Spleen (tissue), 11 donors: ENCODE measurements around the gene PDGFD. TPM values are rescaled to one million over a fixed set of nuclear protein-coding genes. Genes with fewer than 3 reads are reported as not detected.

ENCODE experiments used
- DNase-seq: peaks from one replicate; pipeline ENCODE4 v3.0.0-alpha.2; 2020
- H3K27ac ChIP-seq, 8 donors: fragments of 200-600 bp; sonication (generic) in 7 of 8; 1 replicate in 4 of 8; 2 replicates in 4 of 8; pipeline versions ENCODE4 v1.5.0 to v1.8.0; 2016 to 2021; ENCODE audit warnings: inconsistent platforms in 4 of 8, mild to moderate bottlenecking in 4 of 8, moderate library complexity in 1 of 8
- H3K27me3 ChIP-seq, 7 donors: fragments of 200-600 bp; sonication (generic) in 6 of 7; replicated peaks in 1 of 7; 1 replicate in 4 of 7; 2 replicates in 3 of 7; pipeline versions ENCODE4 v1.5.0 to v1.8.0; 2016 to 2021; ENCODE audit warnings: inconsistent platforms in 3 of 7, mild to moderate bottlenecking in 1 of 7
- H3K36me3 ChIP-seq, 6 donors: fragments of 200-600 bp; sonication (generic) in 5 of 6; 1 replicate in 4 of 6; 2 replicates in 2 of 6; pipeline versions ENCODE4 v1.5.0 to v1.8.0; 2016 to 2021; ENCODE audit warnings: inconsistent platforms in 2 of 6
- H3K4me1 ChIP-seq, 6 donors: fragments of 200-600 bp; sonication (generic) in 5 of 6; 1 replicate in 3 of 6; 2 replicates in 3 of 6; pipeline versions ENCODE4 v1.5.0 to v1.8.0; 2016 to 2021; ENCODE audit warnings: inconsistent platforms in 3 of 6
- H3K4me3 ChIP-seq, 8 donors: fragments of 200-600 bp; sonication (generic) in 7 of 8; 1 replicate in 4 of 8; 2 replicates in 4 of 8; pipeline versions ENCODE4 v1.5.0 to v1.8.0; 2016 to 2021; ENCODE audit warnings: inconsistent platforms in 4 of 8, mild to moderate bottlenecking in 4 of 8, moderate library complexity in 2 of 8
- H3K9me3 ChIP-seq, 8 donors: fragments of 200-600 bp; sonication (generic) in 7 of 8; 1 replicate in 4 of 8; 2 replicates in 4 of 8; pipeline versions ENCODE4 v1.5.0 to v1.8.0; 2016 to 2021; ENCODE audit warnings: inconsistent platforms in 4 of 8
- POLR2A ChIP-seq, 3 donors: fragments of 450-650 bp; IDR thresholded peaks; one replicate each; pipeline ENCODE4 v1.5.1; 2017; ENCODE audit warnings: antibody characterized with exemption in 3 of 3, mild to moderate bottlenecking in 1 of 3
- POLR2AphosphoS5 ChIP-seq, 3 donors: sonication (generic); formaldehyde crosslinking; IDR thresholded peaks; one replicate each; pipeline ENCODE4 v1.5.1; 2017; ENCODE audit warnings: antibody characterized with exemption in 3 of 3
- WGBS, 5 donors: extraction: QIAGEN DNeasy Blood & Tissue Kit in 3 of 5; methylation state at CpG; one replicate each; pipeline versions ENCODE4 v1.1.5 to v1.1.7; 2013 to 2018; 5-methylcytosine and 5-hydroxymethylcytosine counted together
- intact Hi-C: fragments of 100-400 bp; cut with DNase I; formaldehyde crosslinking; loops from one replicate; pipeline ENCODE4 v1.15.0; 2023; ENCODE audit warnings: low total_unique reads
- polyA plus RNA-seq, 3 donors: library from polyadenylated mRNA; stranded (reverse); fragments of 200-250 nt; gene quantifications; one replicate each; pipeline ENCODE4 v1.2.1, GENCODE V29; 2013
- total RNA-seq, 7 donors: library from RNA; depleted of rRNA in 3 of 7; stranded (reverse); fragments of >200 nt in 3 of 7; fragmentation: NEBNext Ultra II Directional in 4 of 7; extraction: Animal tissue kit (Norgen Biotek cat#: 25700) in 4 of 7; gene quantifications; one replicate each; pipeline versions ENCODE4 v1.1.0 to v1.2.1, GENCODE V29; 2016 to 2021
- TF ChIP-seq, protein P1 (sequence below), 11 experiments: fragments of 200-600 bp in 7 of 11; fragments of 450-650 bp in 4 of 11; sonication (generic) in 4 of 11; IDR thresholded peaks in 8 of 11; conservative IDR thresholded peaks in 3 of 11; 1 replicate in 7 of 11; 2 replicates in 4 of 11; pipeline versions ENCODE4 v1.4.0 to v1.8.0; 2016 to 2021; ENCODE audit warnings: antibody characterized with exemption in 11 of 11, inconsistent platforms in 4 of 11, mild to moderate bottlenecking in 1 of 11
- donor health status: healthy with polysubstance abuse.
- donor health status: DM: no; HTN: no; CAD: no; lungs with moderate emphysema.
- donor health status: DM: no; HTN: no; CAD: no.
- donor health status: Bipolar disorder and iron deficiency.
- donor health status: healthy.
- donor health status: DM: no; HTN: no; CAD: no.
- donor health status: DM: yes; HTN: yes; CAD: no.

The PDGFD gene
- total and polyA plus RNA-seq, 10 donors: 0.43 to 7.1 (median 3.4) TPM

DNA sequence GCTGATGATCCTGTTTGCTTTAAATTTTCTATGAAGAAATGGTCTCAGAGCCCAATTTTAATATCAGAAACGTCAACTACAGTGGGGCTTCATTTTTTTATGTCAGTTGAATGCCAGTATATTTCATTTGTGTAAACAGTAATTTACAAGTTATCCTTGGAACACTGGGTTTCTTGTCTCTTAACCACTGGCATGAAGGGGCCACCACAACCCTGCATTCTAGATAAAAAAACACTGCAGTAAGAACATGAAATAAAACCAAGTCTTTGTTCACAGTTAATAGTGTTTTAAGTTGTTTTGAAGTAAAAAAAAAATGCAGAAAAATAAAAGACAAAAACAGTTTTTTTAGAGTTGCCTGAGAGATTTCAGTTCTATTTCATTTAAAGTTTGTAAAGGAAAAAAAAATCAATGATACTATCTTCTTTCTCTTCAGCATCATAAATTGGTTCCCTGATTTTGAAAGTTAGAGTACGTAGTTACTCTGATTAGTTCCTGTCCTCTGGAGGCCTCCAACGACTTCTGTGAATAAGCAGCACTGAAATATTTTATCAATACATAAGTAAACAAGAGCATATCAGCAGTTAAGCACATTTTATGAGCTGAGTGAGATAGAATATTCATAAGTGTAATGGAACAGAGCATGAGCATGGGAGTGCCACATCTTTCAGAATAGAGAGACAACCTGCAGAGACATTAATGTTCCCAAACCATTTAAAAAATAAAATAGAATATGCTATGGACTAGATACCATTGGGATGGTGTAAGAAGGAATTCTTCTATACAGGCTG is 135.3 kb downstream of the PDGFD start:
- 68 to 85% (median 76%) methylated on average over 3 of the region's 3 CpGs for WGBS, 5 donors
- Histone ChIP-seq H3K4me3 (no peak overlapping the region), H3K27ac (no peak overlapping the region), H3K36me3 (no peaks in the 10 kb centered on the region), H3K4me1 (no peaks in the 10 kb centered on the region), H3K27me3 (no peaks in the 10 kb centered on the region), H3K9me3 (peaks cover 0 to 8% (median 2%) of the 10 kb centered on the region in 8 donors)
- intact Hi-C loops: no loop called here
- TF ChIP-seq POLR2AphosphoS5 (IDR thresholded peaks at IDR 0.05) (no peak), POLR2A (IDR thresholded peaks at IDR 0.05) (no peak)
- TF ChIP-seq, protein P1, sequence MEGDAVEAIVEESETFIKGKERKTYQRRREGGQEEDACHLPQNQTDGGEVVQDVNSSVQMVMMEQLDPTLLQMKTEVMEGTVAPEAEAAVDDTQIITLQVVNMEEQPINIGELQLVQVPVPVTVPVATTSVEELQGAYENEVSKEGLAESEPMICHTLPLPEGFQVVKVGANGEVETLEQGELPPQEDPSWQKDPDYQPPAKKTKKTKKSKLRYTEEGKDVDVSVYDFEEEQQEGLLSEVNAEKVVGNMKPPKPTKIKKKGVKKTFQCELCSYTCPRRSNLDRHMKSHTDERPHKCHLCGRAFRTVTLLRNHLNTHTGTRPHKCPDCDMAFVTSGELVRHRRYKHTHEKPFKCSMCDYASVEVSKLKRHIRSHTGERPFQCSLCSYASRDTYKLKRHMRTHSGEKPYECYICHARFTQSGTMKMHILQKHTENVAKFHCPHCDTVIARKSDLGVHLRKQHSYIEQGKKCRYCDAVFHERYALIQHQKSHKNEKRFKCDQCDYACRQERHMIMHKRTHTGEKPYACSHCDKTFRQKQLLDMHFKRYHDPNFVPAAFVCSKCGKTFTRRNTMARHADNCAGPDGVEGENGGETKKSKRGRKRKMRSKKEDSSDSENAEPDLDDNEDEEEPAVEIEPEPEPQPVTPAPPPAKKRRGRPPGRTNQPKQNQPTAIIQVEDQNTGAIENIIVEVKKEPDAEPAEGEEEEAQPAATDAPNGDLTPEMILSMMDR (IDR thresholded peaks at IDR 0.05 in 8 of 11, conservative IDR thresholded peaks at IDR 0.05 in 3 of 11): no peak
- no peak for DNase-seq

DNA sequence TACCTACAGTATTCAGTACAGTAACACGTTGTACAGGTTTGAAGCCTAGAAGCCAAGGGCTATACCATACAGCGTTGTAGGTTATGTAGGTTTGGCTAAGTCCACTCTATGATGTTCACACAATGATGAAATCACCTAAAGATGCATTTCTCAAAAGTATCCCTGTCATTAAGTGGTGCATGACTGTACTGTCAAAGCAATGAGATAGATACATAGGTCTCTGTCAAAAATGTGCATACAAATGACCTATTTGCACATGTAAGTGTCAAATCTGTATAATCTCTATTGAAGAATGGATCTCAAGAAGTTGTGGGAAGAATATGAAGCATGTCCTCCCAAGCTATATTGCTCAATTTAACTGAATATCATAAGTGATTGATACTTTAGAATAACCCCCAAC is 139.4 kb downstream of the PDGFD start:
- Histone ChIP-seq H3K4me1 (no peaks in the 10 kb centered on the region), H3K9me3 (no peaks in the 10 kb centered on the region), H3K27me3 (no peaks in the 10 kb centered on the region), H3K4me3 (no peak overlapping the region), H3K27ac (no peak overlapping the region), H3K36me3 (no peaks in the 10 kb centered on the region)
- intact Hi-C loops: no loop called here
- WGBS, 5 donors: 82 to 97% (median 90%) methylated on average over 2 of the region's 2 CpGs
- DNase-seq: no peak
- no peak for TF ChIP-seq POLR2A (IDR thresholded peaks at IDR 0.05)
- TF ChIP-seq, protein P1 (IDR thresholded peaks at IDR 0.05 in 8 of 11, conservative IDR thresholded peaks at IDR 0.05 in 3 of 11): no peak
- TF ChIP-seq POLR2AphosphoS5 (IDR thresholded peaks at IDR 0.05): no peak

DNA sequence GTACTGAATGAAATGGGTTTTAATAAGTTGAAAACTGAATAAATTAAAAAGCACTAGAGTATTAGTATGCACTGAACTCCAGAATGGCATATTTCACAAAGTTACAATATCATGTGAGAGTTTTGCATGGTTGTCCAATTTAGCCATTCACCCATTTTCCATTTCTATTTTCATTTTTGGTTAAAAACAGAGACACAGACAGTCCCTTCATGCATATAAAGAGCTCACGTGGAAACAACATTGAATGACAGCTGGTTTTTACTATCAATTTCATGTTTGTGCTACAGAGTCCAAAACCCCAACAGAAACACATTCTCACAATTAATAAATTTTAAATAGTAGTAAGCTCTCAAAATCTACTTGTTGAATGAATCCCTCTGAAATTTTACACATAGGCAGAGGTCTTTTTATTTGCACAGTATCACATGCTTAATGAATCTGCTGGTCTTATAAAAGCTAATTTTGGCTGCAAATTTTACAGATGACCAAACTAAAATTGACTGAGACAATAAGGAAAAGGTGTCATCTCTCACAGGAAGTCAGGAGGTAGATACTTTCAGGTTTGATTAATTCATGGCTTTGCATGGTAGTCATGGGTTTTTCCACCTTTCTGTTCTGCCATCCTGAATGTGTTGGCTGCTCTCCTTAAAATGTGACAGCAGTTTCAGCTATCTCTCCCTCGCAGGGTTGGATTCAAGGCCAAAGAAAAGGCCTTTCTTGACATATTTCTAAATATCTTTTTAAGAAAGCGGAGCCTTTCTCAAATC is 148.1 kb downstream of the PDGFD start:
- H3K27ac ChIP-seq: no peak overlapping the region
- intact Hi-C loops: no loop called here
- no peaks in the 10 kb centered on the region for H3K27me3 ChIP-seq
- H3K9me3 ChIP-seq: no peaks in the 10 kb centered on the region
- no peak overlapping the region for H3K4me3 ChIP-seq
- no peaks in the 10 kb centered on the region for H3K4me1 ChIP-seq
- TF ChIP-seq, protein P1 (IDR thresholded peaks at IDR 0.05 in 8 of 11, conservative IDR thresholded peaks at IDR 0.05 in 3 of 11): no peak
- TF ChIP-seq POLR2AphosphoS5 (IDR thresholded peaks at IDR 0.05) (no peak), POLR2A (IDR thresholded peaks at IDR 0.05) (no peak)
- WGBS, 5 donors: 67 to 88% (median 79%) methylated on average over 3 of the region's 3 CpGs
- no peaks in the 10 kb centered on the region for H3K36me3 ChIP-seq
- no peak for DNase-seq

DNA sequence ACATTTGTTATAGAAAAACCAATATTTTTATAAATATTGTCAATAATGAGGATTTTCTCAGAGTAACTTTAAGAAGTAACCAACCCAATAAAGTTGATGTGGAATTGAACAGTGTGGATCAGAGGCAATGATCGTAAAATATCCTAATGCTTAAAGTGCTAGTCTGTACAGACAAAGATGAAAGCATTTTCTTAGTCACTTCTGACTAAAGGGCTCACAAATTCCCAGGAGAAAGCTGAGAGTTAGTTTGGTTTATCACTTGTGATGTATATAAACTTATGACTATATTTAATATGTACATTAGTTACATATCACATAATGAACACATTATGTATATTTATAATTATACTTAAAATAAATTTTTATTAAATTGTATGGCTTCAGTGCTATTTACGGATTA is 152.9 kb downstream of the PDGFD start:
- intact Hi-C loops: no loop called here
- Histone ChIP-seq H3K9me3 (no peaks in the 10 kb centered on the region), H3K27me3 (no peaks in the 10 kb centered on the region), H3K27ac (no peak overlapping the region), H3K4me3 (no peak overlapping the region), H3K36me3 (no peaks in the 10 kb centered on the region), H3K4me1 (no peaks in the 10 kb centered on the region)
- DNase-seq: no peak
- 67 to 91% (median 85%) methylated on average over 2 of the region's 2 CpGs for WGBS, 5 donors
- TF ChIP-seq, protein P1 (IDR thresholded peaks at IDR 0.05 in 8 of 11, conservative IDR thresholded peaks at IDR 0.05 in 3 of 11): no peak
- TF ChIP-seq POLR2A (IDR thresholded peaks at IDR 0.05): no peak
